GM15510 (cell line): Measurements from ENCODE around the gene CTDSPL.

Experiments
- POLR2A ChIP-seq: IDR thresholded peaks from 3 replicates; pipeline ENCODE4 v1.6.1; 2011; ENCODE audit warnings: borderline replicate concordance; ENCODE audit not compliant: insufficient read length; ENCODE audit errors: extremely low read depth

CTDSPL gene

GRCh38 chr3:38031022-38031994 lies 169.6 kb downstream of the CTDSPL start:
- TF ChIP-seq POLR2A: no peak

DNA sequence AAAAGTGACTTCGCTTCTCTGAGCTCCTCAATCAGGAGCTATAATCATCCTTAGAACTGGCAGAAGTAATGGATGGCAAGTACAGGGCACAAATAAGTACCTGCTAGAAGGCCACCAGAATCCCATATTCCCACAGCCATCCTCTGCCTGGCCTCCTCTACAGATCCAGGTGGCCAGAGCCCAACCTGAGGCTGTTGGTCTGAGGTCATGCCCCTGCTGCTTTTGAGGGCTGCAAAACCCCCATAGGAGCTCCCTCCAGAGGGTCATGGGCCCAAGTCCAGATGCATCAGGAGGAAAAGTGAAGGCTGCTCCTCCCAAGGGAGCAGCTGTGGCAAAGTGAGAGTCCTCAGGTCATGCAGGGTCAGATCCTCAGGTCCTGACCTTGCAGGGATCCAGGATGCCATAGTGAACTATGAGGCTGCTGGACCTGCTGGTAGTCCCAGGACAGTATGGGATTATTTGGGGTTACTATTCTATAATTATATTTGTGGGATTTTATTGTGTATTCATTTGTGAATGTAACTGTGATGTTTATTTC lies 170.7 kb downstream of the CTDSPL start:
- no peak for TF ChIP-seq POLR2A
